Activated naive CD4-positive, alpha-beta T cell treated with anti-CD3 and anti-CD28 coated beads for 36 hours (primary cell): Measurements from ENCODE around the gene CADM1. TPM values are rescaled to one million over a fixed set of nuclear protein-coding genes. Genes with fewer than 3 reads are reported as not detected.

Source experiments
- CTCF ChIA-PET: fragments of 350-600 bp; sonication (Branson Sonifier 250); formaldehyde crosslinking; loops from one replicate; lab custom pipeline; 2021; ENCODE audit warnings: antibody characterized with exemption; lab: Charles Lee
- DNase-seq: peaks from one replicate; pipeline ENCODE4 v3.0.0-alpha.2; 2020
- H3K27ac Mint-ChIP-seq: one replicate; pipeline ENCODE4 v1.8.0; 2021; ENCODE audit warnings: mild to moderate bottlenecking, mixed read lengths
- H3K27me3 Mint-ChIP-seq: one replicate; pipeline ENCODE4 v1.8.0; 2021; ENCODE audit warnings: low read depth, mixed read lengths
- H3K36me3 Mint-ChIP-seq: one replicate; pipeline ENCODE4 v1.8.0; 2021; ENCODE audit warnings: low read depth, mixed read lengths
- H3K4me1 Mint-ChIP-seq: one replicate; pipeline ENCODE4 v1.8.0; 2021; ENCODE audit warnings: low read depth, mixed read lengths
- H3K4me3 Mint-ChIP-seq: one replicate; pipeline ENCODE4 v1.8.0; 2021; ENCODE audit warnings: mild to moderate bottlenecking, moderate library complexity, mixed read lengths
- H3K9me3 Mint-ChIP-seq: one replicate; pipeline ENCODE4 v1.8.0; 2021; ENCODE audit warnings: mixed read lengths
- intact Hi-C: fragments of 100-400 bp; cut with micrococcal nuclease; formaldehyde crosslinking; loops from one replicate; pipeline ENCODE4 v1.15.1; 2023
- total RNA-seq, 2 experiments: library from RNA; stranded (reverse); gene quantifications; one replicate each; pipeline ENCODE4 v1.2.3, GENCODE V29; 2021

The CADM1 gene
- total RNA-seq, 2 experiments from 2014 or later: 0.24 TPM; not detected in 1

DNA sequence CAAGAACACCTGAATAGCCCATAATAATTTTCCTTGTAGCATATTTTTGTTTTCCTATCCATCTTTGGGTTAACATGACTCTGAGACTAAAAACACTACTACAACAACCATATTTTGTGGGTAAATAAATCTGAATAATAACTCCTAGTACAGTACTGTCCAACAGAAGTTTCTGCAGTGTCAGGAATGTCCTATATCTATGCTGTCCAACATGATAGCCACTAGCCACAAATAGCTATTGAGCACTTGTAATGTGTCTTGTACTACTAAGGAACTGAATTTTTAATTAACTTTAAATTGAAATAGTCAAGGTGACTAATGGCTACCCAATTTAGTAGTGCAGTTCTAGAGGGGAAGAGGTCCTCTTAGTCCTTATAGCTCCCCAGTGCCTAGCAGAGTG lies 135.6 kb downstream of the CADM1 start:
- DNase-seq: no peak
- peaks cover 5% of the 10 kb centered on the region for H3K27me3 Mint-ChIP-seq

GRCh38 chr11:115366826-115367225 lies 137.4 kb downstream of the CADM1 start:
- no peak for DNase-seq
- CTCF ChIA-PET: no interaction called here
- Mint-ChIP-seq H3K27me3 (peaks cover 2% of the 10 kb centered on the region), H3K4me1 (no peaks in the 10 kb centered on the region), H3K4me3 (no peak overlapping the region), H3K36me3 (no peaks in the 10 kb centered on the region), H3K27ac (no peak overlapping the region), H3K9me3 (no peaks in the 10 kb centered on the region)
- intact Hi-C loops: no loop called here

More for the DNA sequence above, 135.6 kb downstream of the CADM1 start:
- Mint-ChIP-seq H3K4me1 (no peaks in the 10 kb centered on the region), H3K4me3 (no peak overlapping the region), H3K9me3 (no peaks in the 10 kb centered on the region), H3K36me3 (no peaks in the 10 kb centered on the region), H3K27ac (no peak overlapping the region)
- intact Hi-C loops: no loop called here
- CTCF ChIA-PET: no interaction called here

DNA sequence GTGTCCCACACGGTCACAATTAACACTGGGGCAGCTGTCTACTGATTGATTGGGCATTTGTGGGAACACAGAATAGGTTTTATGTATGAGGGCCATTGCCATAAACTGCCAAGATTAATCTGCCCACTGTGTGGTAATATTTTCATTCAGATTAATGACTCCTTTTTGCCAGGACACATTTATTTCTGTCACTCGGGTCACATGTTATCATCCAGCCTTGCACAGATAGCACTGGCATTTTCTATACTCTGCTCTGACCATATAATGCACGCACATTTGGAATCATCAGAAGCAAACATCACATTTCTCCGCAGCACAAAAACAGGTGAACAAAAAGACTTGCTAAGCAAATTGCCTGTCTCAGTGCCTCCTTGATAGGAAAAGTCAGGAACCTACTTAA lies 138.3 kb downstream of the CADM1 start:
- no peaks in the 10 kb centered on the region for H3K36me3 Mint-ChIP-seq
- intact Hi-C loops: no loop called here
- no peaks in the 10 kb centered on the region for H3K9me3 Mint-ChIP-seq
- H3K27ac Mint-ChIP-seq: no peak overlapping the region
- CTCF ChIA-PET: no interaction called here
- H3K27me3 Mint-ChIP-seq: peaks cover 5% of the 10 kb centered on the region
- DNase-seq: no peak
- H3K4me1 Mint-ChIP-seq: no peaks in the 10 kb centered on the region
- H3K4me3 Mint-ChIP-seq: no peak overlapping the region

GRCh38 chr11:115364896-115365295 lies 139.3 kb downstream of the CADM1 start:
- Mint-ChIP-seq H3K36me3 (no peaks in the 10 kb centered on the region), H3K27ac (no peak overlapping the region), H3K4me1 (no peaks in the 10 kb centered on the region), H3K4me3 (no peak overlapping the region), H3K27me3 (peaks cover 5% of the 10 kb centered on the region), H3K9me3 (no peaks in the 10 kb centered on the region)
- no peak for DNase-seq
- CTCF ChIA-PET: no interaction called here
- intact Hi-C loops: no loop called here

DNA sequence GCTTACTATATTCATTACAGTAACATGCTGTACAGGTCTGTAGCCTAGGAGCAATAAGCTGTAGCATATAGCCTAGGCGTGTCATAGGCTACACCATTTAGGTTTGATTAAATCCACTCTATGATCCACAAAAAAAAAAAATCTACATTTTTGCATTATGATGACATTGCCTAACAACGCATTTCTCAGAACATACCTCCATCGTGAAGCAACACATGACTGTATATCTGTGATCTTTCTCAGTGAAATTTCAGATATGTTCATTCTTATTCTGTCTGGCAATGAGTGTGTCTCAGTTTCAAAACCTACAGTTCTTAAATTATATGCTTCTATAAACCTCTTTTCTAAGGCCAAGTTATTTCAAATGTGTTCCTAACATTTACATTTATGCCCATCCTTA lies 140.3 kb downstream of the CADM1 start:
- no peaks in the 10 kb centered on the region for H3K36me3 Mint-ChIP-seq
- H3K4me3 Mint-ChIP-seq: no peak overlapping the region
- peaks cover 5% of the 10 kb centered on the region for H3K27me3 Mint-ChIP-seq
- DNase-seq: no peak
- no peaks in the 10 kb centered on the region for H3K9me3 Mint-ChIP-seq
- CTCF ChIA-PET: no interaction called here
- intact Hi-C loops: no loop called here
- H3K27ac Mint-ChIP-seq: no peak overlapping the region
- no peaks in the 10 kb centered on the region for H3K4me1 Mint-ChIP-seq

DNA sequence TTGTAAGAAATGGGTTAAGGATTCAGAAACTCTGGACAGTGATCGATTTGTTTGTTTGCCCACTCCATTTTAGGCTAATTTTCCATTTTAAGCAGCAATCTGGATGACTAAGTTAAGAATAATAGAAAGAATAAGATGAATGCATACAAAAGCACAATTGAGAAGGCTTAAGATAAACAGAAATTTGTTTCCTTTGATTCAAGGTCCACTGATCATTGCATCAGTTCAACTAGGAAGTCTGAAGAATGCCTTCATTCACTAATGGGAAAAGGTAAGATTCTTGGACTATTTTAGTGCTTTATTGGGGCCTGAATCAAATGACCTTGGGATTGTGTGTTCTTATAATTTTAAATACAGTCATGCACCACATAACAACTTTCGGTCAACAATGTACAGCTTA lies 140.8 kb downstream of the CADM1 start:
- CTCF ChIA-PET: no interaction called here
- Mint-ChIP-seq H3K27ac (no peak overlapping the region), H3K27me3 (peaks cover 5% of the 10 kb centered on the region), H3K9me3 (no peaks in the 10 kb centered on the region), H3K4me1 (no peaks in the 10 kb centered on the region), H3K4me3 (no peak overlapping the region), H3K36me3 (no peaks in the 10 kb centered on the region)
- DNase-seq: no peak
- intact Hi-C loops: no loop called here

- Mint-ChIP-seq H3K4me1 (no peaks in the 10 kb centered on the region), H3K4me3 (no peak overlapping the region), H3K27me3 (peaks cover 5% of the 10 kb centered on the region), H3K36me3 (no peaks in the 10 kb centered on the region), H3K27ac (no peak overlapping the region), H3K9me3 (no peaks in the 10 kb centered on the region)
- CTCF ChIA-PET: no interaction called here
- intact Hi-C loops: no loop called here
- no peak for DNase-seq
Measured at GRCh38 chr11:115362997-115363396, 141.2 kb downstream of the CADM1 start.

GRCh38 chr11:115361025-115361424 lies 143.2 kb downstream of the CADM1 start:
- Mint-ChIP-seq H3K27ac (no peak overlapping the region), H3K4me1 (no peaks in the 10 kb centered on the region), H3K27me3 (peaks cover 5% of the 10 kb centered on the region), H3K9me3 (no peaks in the 10 kb centered on the region), H3K4me3 (no peak overlapping the region), H3K36me3 (no peaks in the 10 kb centered on the region)
- intact Hi-C loops: no loop called here
- CTCF ChIA-PET: no interaction called here
- no peak for DNase-seq

DNA sequence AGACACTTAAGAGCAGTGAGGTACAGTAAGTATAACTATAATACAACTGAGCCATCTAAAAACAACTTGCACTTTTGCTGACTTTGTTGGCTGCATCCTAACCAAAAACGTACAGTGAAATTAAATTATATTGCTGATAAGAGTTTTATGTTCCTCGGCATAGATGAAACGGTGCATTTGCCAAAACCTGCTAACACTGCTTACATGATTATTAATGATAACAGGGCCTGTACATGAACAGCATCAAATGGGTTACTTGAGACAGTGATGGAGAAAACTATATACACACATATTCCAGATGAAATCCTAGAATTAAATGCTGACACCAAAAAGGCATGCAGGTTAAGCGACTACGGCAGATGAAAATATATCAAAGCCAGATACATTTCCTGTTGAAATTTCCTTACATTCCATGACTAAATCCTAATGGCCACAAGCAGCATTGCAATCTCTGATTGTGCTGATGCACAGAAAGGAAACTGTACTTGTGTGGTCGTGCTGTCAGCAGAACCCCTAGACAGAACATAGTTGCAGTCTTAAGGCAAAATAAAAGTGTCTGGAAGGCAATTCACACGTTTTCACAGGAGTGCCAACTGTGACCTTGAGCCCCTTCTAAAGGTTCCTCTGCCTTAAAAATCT lies 143.9 kb downstream of the CADM1 start:
- Mint-ChIP-seq H3K27ac (no peak overlapping the region), H3K36me3 (no peaks in the 10 kb centered on the region), H3K27me3 (peaks cover 5% of the 10 kb centered on the region), H3K9me3 (peaks cover 3% of the 10 kb centered on the region), H3K4me3 (no peak overlapping the region), H3K4me1 (no peaks in the 10 kb centered on the region)
- CTCF ChIA-PET: no interaction called here
- DNase-seq: no peak
- intact Hi-C loops: no loop called here

DNA sequence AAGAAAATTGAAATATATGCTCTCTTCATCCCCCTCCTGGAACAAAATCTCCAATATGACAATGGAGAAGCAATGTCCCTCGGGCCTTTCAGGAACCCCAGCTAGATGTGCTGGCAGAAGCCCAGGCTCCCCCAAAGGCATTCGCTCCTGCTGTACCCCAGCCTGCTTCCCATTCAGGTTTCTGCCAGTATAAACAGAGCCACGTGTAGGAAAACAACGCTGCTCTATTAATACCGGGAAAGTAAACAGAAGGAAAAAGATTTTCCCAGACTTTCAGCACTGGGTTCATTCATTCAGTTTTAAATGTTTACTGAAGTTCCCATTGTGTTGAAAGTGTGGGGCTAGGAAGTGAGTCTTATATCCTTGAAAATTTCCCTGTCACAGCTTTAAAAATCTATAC lies 147.1 kb downstream of the CADM1 start:
- Mint-ChIP-seq H3K27ac (no peak overlapping the region), H3K36me3 (no peaks in the 10 kb centered on the region), H3K4me3 (no peak overlapping the region), H3K4me1 (no peaks in the 10 kb centered on the region), H3K27me3 (peaks cover 6% of the 10 kb centered on the region), H3K9me3 (peaks cover 4% of the 10 kb centered on the region)
- intact Hi-C loops: no loop called here
- DNase-seq: no peak
- CTCF ChIA-PET: no interaction called here

GRCh38 chr11:115352805-115353485 lies 151.3 kb downstream of the CADM1 start:
- no peak for DNase-seq
- Mint-ChIP-seq H3K4me3 (no peak overlapping the region), H3K27me3 (peaks cover 4% of the 10 kb centered on the region), H3K36me3 (no peaks in the 10 kb centered on the region), H3K4me1 (no peaks in the 10 kb centered on the region), H3K27ac (no peak overlapping the region), H3K9me3 (peaks cover 4% of the 10 kb centered on the region)
- intact Hi-C loops: no loop called here
- CTCF ChIA-PET: no interaction called here

DNA sequence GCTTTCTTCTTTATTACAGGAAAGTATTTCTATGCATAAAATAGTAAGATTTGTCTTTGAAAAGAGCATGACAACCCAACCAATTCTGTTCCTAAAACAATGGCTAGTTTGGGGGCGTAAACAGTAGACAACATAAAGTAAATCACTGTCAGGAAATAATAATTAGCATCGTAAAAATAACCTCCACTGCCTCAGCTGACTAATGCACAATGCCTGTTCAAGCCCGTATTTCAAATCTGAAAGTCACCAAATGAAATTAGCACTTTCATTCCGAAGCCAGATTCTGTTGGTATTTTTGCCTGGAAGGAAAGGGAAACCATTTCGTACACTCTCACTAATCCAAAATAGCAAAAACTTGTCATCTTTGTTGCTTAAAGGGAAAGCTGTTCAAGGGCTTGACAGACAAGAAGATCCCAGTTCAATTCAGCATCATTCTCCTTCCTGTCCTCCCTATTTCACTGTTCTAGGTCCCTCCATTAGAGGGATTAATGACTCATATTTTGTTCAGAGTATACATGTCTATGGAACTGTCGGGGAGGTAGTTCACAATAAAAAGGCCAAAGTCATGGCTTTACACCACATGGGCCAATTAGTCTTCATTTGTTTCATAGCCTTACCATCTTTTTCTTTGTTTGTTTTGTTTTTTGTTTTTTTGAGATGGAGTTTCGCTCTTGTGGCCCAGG lies 154.7 kb downstream of the CADM1 start:
- Mint-ChIP-seq H3K9me3 (no peaks in the 10 kb centered on the region), H3K36me3 (no peaks in the 10 kb centered on the region), H3K27me3 (peaks cover 4% of the 10 kb centered on the region), H3K4me1 (no peaks in the 10 kb centered on the region), H3K27ac (no peak overlapping the region), H3K4me3 (no peak overlapping the region)
- CTCF ChIA-PET: no interaction called here
- intact Hi-C loops: no loop called here
- DNase-seq: no peak

GRCh38 chr11:115348416-115348815 lies 155.8 kb downstream of the CADM1 start:
- no peak for DNase-seq
- Mint-ChIP-seq H3K9me3 (no peaks in the 10 kb centered on the region), H3K27me3 (peaks cover 7% of the 10 kb centered on the region), H3K27ac (no peak overlapping the region), H3K4me3 (no peak overlapping the region), H3K36me3 (no peaks in the 10 kb centered on the region), H3K4me1 (no peaks in the 10 kb centered on the region)
- CTCF ChIA-PET: no interaction called here
- intact Hi-C loops: no loop called here
